Cardiac muscle cell (in vitro differentiated cells and primary cell): ENCODE data around the gene EVA1C. TPM values are rescaled to one million over a fixed set of nuclear protein-coding genes. Genes with fewer than 3 reads are reported as not detected.

Source experiments
- DNase-seq, 2 donors: peaks; one replicate each; pipeline versions ENCODE4 v3.0.0 to v3.0.0-alpha.2; 2010 to 2017; ENCODE audit warnings: low read depth in 1 of 2, low spot score in 1 of 2
- H3K27ac ChIP-seq: fragments of 200-600 bp; sonication (generic); 2 replicates; pipeline ENCODE4 v1.5.1; 2016
- H3K27me3 ChIP-seq: fragments of 200-600 bp; sonication (generic); 2 replicates; pipeline ENCODE4 v1.6.0; 2016; ENCODE audit warnings: control low read depth
- H3K36me3 ChIP-seq: fragments of 200-600 bp; sonication (generic); 2 replicates; pipeline ENCODE4 v1.5.1; 2016; ENCODE audit warnings: control low read depth
- H3K4me1 ChIP-seq: fragments of 200-600 bp; sonication (generic); 2 replicates; pipeline ENCODE4 v1.8.1; 2017; ENCODE audit warnings: low read depth, mild to moderate bottlenecking, mixed run types
- H3K4me3 ChIP-seq: fragments of 200-600 bp; sonication (generic); 2 replicates; pipeline ENCODE4 v1.5.1; 2016; ENCODE audit warnings: mild to moderate bottlenecking
- H3K9me3 ChIP-seq: fragments of 200-600 bp; sonication (generic); 2 replicates; pipeline ENCODE4 v1.5.1; 2017; ENCODE audit warnings: low read depth, mild to moderate bottlenecking, control low read depth
- CTCF ChIP-seq: IDR thresholded peaks from 2 replicates; pipeline ENCODE4 v1.5.1; 2012; ENCODE audit warnings: low read depth, mild to moderate bottlenecking, low read length
- polyA plus RNA-seq: library from polyadenylated mRNA; unstranded; fragments of >200 nt; fragmentation: Nextera tagmentation; extraction: Ambion mirVana; gene quantifications from 2 replicates; pipeline ENCODE4 v1.2.1, GENCODE V29; 2016
- total RNA-seq: library from RNA; depleted of rRNA; stranded (reverse); fragments of >200 nt; gene quantifications from 2 replicates; pipeline ENCODE4 v1.2.3, GENCODE V29; 2016

The EVA1C gene
- total and polyA plus RNA-seq, 2 experiments from 2014 or later: 0.51 TPM; not detected in 1

GRCh38 chr21:32463367-32463766, 50.9 kb downstream of the EVA1C start:
- no peaks in the 10 kb centered on the region for H3K36me3 ChIP-seq
- no peaks in the 10 kb centered on the region for H3K27me3 ChIP-seq
- TF ChIP-seq CTCF: no peak
- DNase-seq: peak in 1 of 2 donors; percentile 67
- no peaks in the 10 kb centered on the region for H3K4me1 ChIP-seq
- no peaks in the 10 kb centered on the region for H3K9me3 ChIP-seq
- H3K4me3 ChIP-seq: no peak overlapping the region
- no peak overlapping the region for H3K27ac ChIP-seq

- H3K4me3 ChIP-seq: no peak overlapping the region
- H3K27me3 ChIP-seq: no peaks in the 10 kb centered on the region
- H3K36me3 ChIP-seq: no peaks in the 10 kb centered on the region
- peak in 1 of 2 donors; percentile 96 for DNase-seq
- H3K27ac ChIP-seq: no peak overlapping the region
- no peak for TF ChIP-seq CTCF
- H3K9me3 ChIP-seq: no peaks in the 10 kb centered on the region
- H3K4me1 ChIP-seq: no peaks in the 10 kb centered on the region
Measured at GRCh38 chr21:32463889-32464300, 51.4 kb downstream of the EVA1C start.

GRCh38 chr21:32467291-32467690, 54.8 kb downstream of the EVA1C start:
- no peak overlapping the region for H3K4me3 ChIP-seq
- TF ChIP-seq CTCF: no peak
- H3K27ac ChIP-seq: no peak overlapping the region
- H3K4me1 ChIP-seq: no peaks in the 10 kb centered on the region
- no peaks in the 10 kb centered on the region for H3K27me3 ChIP-seq
- H3K36me3 ChIP-seq: no peaks in the 10 kb centered on the region
- H3K9me3 ChIP-seq: no peaks in the 10 kb centered on the region
- DNase-seq: no peak

GRCh38 chr21:32468681-32469111, 56.2 kb downstream of the EVA1C start:
- H3K4me1 ChIP-seq: no peaks in the 10 kb centered on the region
- no peak overlapping the region for H3K4me3 ChIP-seq
- H3K36me3 ChIP-seq: no peaks in the 10 kb centered on the region
- H3K27ac ChIP-seq: no peak overlapping the region
- no peak for DNase-seq
- TF ChIP-seq CTCF: no peak
- no peaks in the 10 kb centered on the region for H3K9me3 ChIP-seq
- no peaks in the 10 kb centered on the region for H3K27me3 ChIP-seq

- Histone ChIP-seq H3K27me3 (no peaks in the 10 kb centered on the region), H3K4me1 (no peaks in the 10 kb centered on the region), H3K36me3 (no peaks in the 10 kb centered on the region), H3K27ac (no peak overlapping the region), H3K4me3 (no peak overlapping the region), H3K9me3 (no peaks in the 10 kb centered on the region)
- DNase-seq: no peak
- no peak for TF ChIP-seq CTCF
Measured at GRCh38 chr21:32469628-32470027, 57.1 kb downstream of the EVA1C start.

GRCh38 chr21:32470206-32470605, 57.7 kb downstream of the EVA1C start:
- H3K27me3 ChIP-seq: no peaks in the 10 kb centered on the region
- no peaks in the 10 kb centered on the region for H3K9me3 ChIP-seq
- no peak for DNase-seq
- no peak overlapping the region for H3K27ac ChIP-seq
- TF ChIP-seq CTCF: no peak
- no peaks in the 10 kb centered on the region for H3K4me1 ChIP-seq
- no peak overlapping the region for H3K4me3 ChIP-seq
- no peaks in the 10 kb centered on the region for H3K36me3 ChIP-seq
